Stimulated activated CD4-positive, alpha-beta T cell treated with anti-CD3 and anti-CD28 coated beads, Interleukin-2, amount 100 ng/mL, for 48 hours (primary cell): ENCODE data around the gene ZBTB34.
"Not testable (repeated sequence)": the region's sequence is repeated elsewhere in the genome, so short reads cannot be mapped to it uniquely, and the experiment has no call there.

Experiments used
- DNase-seq, 2 donors: peaks; one replicate each; pipeline ENCODE4 v3.0.0-alpha.2; 2020

The ZBTB34 gene

DNA sequence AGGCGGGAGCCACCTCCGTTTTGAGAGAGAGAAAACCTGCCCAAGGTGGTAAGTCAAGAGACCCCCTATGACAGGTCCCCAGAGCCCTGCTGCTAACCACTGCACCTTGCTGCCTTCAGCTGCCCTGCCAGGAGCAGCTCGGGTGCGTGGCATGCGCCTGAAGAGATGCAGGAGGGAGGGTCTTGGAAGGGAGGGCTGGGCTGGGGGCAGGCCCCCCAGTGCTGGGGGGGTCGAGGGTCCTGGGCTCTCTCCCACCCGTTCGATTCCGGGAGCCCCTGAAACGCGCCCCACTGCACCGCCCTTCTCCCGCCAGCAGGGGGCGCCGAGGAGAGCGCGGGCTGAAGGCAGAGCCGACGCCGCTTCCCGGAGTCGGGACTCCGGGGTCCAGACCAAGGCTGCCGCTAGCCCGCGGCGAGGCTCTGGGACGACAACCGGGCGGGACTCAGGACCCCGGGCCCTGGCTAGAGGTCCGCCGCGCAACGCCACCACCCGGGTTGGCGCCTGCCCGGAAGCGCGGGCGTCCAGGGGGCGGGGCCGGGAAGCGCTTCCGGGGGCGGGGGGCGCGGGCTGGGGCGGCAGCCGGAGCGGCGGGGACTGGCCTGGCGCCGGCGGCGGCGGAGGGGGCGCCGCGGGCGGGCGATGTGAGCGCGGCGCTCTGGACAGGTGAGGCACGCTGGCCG lies at the start of gene ZBTB34:
ZBTB34 (plus strand) TSS at position 563 of the 680 bp plus-strand sequence. CDS start 18,761 bp downstream, outside the sequence.
- DNase-seq: peak; percentile 70 to 82

GRCh38 chr9:126813072-126813471 lies 47.4 kb upstream of the ZBTB34 start:
- no peak for DNase-seq

DNA sequence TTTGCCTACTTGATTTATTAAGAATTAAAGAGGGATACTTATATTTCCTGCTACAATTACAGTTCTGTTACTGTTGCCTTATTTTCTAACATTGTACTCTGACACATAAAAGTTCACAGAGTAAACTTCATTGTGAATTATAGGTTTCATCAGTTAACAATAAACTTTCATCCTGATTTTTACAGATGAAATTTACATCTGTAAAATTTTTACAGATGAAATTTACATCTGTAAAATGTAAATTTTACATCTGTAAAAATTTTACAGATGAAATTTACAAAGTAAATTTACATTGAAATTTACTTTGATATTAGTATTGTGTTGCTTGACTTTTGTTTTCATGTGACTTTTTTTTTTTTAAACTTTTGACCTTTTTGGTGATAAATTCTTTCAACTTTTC lies 46.3 kb upstream of the ZBTB34 start:
- DNase-seq: no peak

DNA sequence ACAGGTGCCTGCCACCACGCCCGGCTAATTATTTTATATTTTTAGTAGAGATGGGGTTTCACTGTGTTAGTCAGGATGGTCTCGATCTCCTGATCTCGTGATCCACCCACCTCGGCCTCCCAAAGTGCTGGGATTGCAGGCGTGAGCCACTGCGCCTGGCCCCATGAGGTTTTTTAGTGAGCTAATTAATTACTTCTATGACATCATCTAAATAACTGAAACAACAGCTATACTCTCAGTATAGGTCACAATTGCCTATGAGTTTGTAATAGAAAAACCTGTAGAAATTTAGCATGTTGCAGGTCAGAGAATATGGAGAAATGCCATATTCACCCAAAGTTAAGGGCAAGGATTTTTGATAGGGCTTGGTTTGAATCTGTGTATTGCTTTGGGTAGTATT lies 42.8 kb upstream of the ZBTB34 start:
- DNase-seq: not testable (repeated sequence)

DNA sequence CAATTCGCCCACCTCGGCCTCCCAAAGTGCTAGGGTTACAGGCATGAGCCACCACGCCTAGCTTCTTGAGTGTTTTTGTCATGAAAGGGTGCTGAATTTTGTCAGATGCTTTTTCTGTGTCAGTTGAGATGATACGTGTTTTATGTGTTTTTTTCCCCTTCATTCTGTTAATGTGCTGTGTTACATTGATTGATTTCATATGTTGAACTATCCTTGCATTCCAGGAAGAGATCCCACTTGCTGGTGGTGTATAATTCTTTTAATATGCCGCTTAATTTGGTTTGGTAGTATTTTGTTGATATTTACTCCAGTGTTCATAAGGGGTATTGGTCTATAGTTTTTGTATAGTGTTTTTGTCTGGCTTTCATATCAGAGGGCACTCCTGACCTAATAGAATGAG lies 42.0 kb upstream of the ZBTB34 start:
- no peak for DNase-seq

GRCh38 chr9:126819482-126819881 lies 41.0 kb upstream of the ZBTB34 start:
- no peak for DNase-seq

DNA sequence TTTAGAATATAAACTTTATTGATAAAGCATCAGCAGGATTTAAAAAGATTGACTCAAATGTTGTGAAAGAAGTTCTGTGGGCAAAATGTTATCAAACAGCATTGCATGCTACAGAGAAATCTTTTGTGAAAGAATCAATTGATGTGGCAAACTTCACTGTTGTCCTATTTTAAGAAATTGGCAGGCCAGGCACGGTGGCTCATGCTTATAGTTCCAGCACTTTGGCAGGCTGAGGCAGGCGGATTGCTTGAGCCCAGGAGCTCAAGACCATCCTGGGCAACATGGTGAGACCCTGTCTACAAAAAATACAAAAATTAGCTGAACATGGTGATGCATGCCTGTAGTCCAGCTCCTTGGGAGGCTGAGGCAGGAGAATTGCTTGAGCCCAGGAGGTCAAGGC lies 38.2 kb upstream of the ZBTB34 start:
- no peak for DNase-seq

DNA sequence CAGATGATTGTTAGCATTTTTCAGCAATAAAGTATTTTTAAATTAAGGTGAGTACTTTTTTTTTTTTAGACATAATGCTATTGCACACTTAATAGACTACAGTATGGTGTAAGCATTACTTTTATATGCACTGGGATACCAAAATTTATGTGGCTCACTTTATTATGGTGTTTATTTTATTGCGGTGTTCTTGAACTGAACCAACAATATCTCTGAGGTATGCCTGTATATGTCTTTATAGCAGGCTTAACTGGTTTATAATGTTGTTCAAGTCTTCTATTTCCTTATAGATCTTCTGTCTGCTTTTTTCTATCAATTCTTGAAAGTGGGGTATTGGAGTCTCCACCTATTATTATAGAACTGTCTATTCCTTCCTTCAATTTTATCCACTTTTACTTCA lies 37.6 kb upstream of the ZBTB34 start:
- DNase-seq: no peak

DNA sequence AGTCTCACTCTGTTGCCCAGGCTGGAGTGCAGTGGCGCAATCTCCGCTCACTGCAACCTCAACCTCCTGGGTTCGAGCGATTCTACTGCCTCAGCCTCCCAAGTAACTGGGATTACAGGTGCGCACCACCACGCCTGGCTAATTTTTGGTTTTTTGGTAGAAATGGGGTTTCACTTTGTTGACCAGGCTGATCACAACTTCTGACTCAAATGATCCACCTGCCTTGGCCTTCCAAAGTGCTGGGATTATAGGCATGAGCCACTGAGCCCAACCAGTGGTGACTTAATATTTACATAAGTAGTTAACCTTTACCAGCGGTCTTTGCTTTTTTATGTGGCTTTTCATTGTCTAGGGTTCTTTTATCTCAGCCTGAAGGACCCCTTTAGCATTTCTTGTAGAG lies 36.4 kb upstream of the ZBTB34 start:
- DNase-seq: not testable (repeated sequence)

- no peak for DNase-seq
Measured at GRCh38 chr9:126827227-126827626, 33.2 kb upstream of the ZBTB34 start.

DNA sequence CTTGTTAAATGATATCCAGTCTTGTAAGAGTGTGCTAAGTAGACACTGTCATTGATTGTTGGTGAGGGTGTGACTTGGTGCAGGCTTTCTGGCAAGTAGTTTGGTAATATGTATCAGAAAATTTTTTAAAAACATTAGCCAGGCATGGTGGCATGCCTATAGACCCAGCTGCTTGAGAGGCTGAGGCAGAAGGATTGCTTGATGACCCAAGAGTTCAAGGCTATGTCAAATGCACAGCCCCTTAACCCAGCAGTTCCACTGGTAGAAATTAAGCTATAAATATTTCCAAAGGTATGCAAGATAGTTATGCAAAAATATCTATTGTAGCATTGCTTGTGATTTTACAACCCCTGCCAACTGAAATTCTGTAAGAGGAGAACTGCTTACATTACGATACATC lies 31.4 kb upstream of the ZBTB34 start:
- DNase-seq: no peak

GRCh38 chr9:126830827-126831226 lies 29.6 kb upstream of the ZBTB34 start:
- DNase-seq: no peak

DNA sequence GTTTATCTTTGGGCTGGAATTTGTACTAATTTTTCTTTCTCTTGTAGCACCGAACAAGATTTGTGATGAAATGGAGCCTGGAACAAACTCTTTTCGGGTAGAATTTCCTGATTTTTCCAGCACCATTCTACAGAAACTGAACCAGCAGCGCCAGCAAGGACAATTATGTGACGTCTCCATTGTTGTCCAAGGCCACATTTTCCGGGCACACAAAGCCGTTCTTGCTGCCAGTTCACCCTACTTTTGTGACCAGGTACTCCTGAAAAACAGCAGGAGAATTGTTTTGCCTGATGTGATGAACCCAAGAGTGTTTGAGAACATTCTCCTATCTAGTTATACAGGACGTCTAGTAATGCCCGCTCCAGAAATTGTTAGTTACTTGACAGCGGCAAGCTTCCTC lies 28.0 kb upstream of the ZBTB34 start:
- DNase-seq: no peak

GRCh38 chr9:126833020-126833419 lies 27.4 kb upstream of the ZBTB34 start:
- DNase-seq: no peak

- no peak for DNase-seq
Measured at GRCh38 chr9:126833710-126834345, 26.6 kb upstream of the ZBTB34 start.

DNA sequence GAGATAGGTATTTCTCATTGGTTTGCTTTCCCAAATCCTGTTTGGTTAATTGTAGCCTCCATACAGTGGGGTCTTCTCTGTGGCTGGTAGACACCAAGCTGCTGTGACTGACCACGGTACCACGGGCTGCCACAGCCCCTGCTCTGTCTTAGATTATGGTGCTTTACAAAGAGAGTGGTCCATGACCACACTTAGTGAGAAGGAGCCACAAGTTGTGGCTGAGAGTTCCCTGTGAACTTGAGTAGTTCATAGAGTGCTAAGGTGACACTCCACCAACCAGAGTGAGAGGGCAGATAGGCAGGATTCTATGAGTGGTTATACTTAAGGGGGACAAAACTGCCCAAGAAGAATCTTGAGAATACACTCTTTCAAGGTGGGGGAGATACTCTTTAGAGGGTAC lies 25.8 kb upstream of the ZBTB34 start:
- no peak for DNase-seq

- DNase-seq: no peak
Measured at GRCh38 chr9:126836216-126836615, 24.2 kb upstream of the ZBTB34 start.

- DNase-seq: no peak
Measured at GRCh38 chr9:126838055-126838811, 22.2 kb upstream of the ZBTB34 start.

DNA sequence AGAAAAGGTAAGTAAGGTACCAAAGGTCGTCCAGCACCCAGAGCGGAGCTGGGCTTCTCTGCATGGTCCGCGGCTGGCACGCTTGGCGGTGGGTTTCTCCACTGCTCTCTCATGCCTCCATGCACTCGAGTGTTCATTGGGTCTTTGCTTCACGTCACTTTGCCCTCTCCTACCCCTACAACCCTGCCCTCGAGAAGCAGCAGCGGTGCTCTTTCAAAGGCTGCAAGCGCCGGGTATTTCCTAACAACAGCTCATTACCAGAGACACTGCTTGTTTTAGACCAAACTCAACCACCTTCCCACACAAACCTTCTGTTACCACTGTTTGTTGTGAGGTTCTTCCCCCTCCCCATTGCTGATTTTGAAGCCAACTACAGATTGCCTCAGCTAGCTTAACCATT lies 21.5 kb upstream of the ZBTB34 start:
- DNase-seq: no peak

DNA sequence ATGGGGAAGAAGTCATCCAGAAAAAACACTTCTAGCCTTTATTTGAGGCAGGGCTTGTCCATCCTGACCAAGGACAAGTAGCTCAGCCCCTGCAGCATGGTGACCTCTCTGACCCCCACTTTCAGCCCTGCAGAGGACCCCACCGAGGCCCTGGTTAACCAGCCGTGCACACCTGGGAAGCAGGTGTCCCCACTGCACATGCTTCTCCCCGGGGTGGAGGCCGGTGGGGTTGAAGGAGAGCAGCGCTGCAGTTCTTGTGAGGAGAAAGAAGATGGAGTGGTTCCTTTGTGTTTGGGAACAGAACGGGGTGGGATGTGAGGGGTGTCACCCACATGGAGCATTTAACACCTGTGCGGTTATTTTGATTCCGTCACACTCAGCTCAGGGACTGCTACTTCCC lies 21.1 kb upstream of the ZBTB34 start:
- no peak for DNase-seq

GRCh38 chr9:126842220-126842842 lies 18.1 kb upstream of the ZBTB34 start:
- no peak for DNase-seq

DNA sequence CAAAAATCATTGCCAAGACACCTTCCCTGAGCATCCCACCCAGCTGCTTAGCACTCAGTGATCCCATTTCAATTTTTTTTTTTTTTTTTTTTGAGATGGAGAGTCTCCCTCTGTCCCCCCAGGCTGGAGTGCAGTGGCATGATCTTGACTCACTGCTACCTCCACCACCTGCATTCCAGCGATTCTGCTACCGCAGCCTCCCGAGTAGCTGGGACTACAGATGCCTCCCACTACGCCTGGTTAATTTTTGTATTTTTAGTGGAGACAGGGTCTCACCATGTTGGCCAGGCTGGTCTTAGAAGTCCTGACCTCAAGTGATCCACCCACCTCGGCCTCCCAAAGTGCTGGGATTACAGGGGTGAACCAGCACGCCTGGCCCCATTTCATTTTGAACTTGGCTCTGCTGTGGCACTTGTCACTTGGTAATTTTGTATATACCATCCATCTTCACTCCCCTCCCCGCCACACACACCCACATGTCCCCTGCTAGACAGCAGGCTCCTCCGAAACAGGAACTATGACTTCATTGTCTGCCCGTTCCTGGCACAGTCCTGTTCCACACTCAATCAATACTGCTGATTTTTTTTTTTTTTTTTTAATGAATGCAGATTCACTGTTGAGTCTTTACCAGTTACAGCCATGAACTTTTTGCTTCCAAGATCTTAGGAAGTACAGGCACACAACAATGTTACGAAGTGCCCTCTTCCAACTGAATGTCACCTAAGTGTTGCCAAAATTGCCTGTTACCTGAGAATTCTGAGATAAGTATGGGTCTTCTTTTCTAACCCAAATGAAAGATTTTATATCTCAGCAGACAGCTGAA lies 17.3 kb upstream of the ZBTB34 start:
- no peak for DNase-seq

GRCh38 chr9:126844085-126844484 lies 16.4 kb upstream of the ZBTB34 start:
- no peak for DNase-seq
